IMR-90 (cell line): ENCODE measurements around the gene STXBP4. TPM values are rescaled to one million over a fixed set of nuclear protein-coding genes. Genes with fewer than 3 reads are reported as not detected.

Experiments used
- ATAC-seq: fragments of 200-7000 bp; cut with Tn5 transposase; 2 replicates; pipeline ENCODE4 v1.9.1; 2020; ENCODE audit warnings: low read depth, mild to moderate bottlenecking, moderate library complexity
- BruUV-seq: library from RNA; stranded (reverse); fragments of 400-500 nt; replicated peaks from 2 replicates; lab custom pipeline; 2021; lab: Mats Ljungman, UMichigan
- CTCF ChIA-PET: fragments of 300-600 bp; formaldehyde crosslinking; extraction: SDS; loops from one replicate; lab custom pipeline; 2021; ENCODE audit warnings: antibody characterized with exemption; lab: Yijun Ruan, JAX
- POLR2A ChIA-PET: fragments of 300-600 bp; sonication (Branson Sonifier 250); formaldehyde crosslinking; loops from one replicate; lab custom pipeline; 2022; ENCODE audit warnings: antibody characterized with exemption; ENCODE audit not compliant: unreplicated experiment; lab: Charles Lee
- DNase-seq: peaks from one replicate; pipeline ENCODE4 v3.0.0; 2013
- H2AFZ ChIP-seq: replicated peaks from 2 replicates; pipeline ENCODE3; 2013; ENCODE audit warnings: low read length, mild to moderate bottlenecking; ENCODE audit not compliant: poor library complexity
- H2AK5ac ChIP-seq: 2 replicates; pipeline ENCODE4 v1.6.1; 2013; ENCODE audit warnings: low read depth, low read length, inconsistent platforms
- H2AK9ac ChIP-seq: replicated peaks from 2 replicates; pipeline ENCODE3; 2013; ENCODE audit warnings: mild to moderate bottlenecking, low read depth, low read length, moderate library complexity; ENCODE audit not compliant: poor library complexity
- H2BK120ac ChIP-seq: 2 replicates; pipeline ENCODE4 v1.6.1; 2013; ENCODE audit warnings: low read depth, low read length, inconsistent platforms
- H2BK15ac ChIP-seq: 3 replicates; pipeline ENCODE4 v1.6.1; 2013; ENCODE audit warnings: low read depth, low read length, inconsistent platforms
- H2BK20ac ChIP-seq: 2 replicates; pipeline ENCODE4 v1.6.1; 2013; ENCODE audit warnings: low read depth, mild to moderate bottlenecking, inconsistent platforms, low read length, moderate library complexity
- H2BK5ac ChIP-seq: 2 replicates; pipeline ENCODE4 v1.6.1; 2013; ENCODE audit warnings: mild to moderate bottlenecking, low read depth, low read length, inconsistent platforms; ENCODE audit not compliant: poor library complexity, severe bottlenecking
- H3K14ac ChIP-seq: replicated peaks from 2 replicates; pipeline ENCODE4 v1.6.1; 2013; ENCODE audit warnings: low read depth, low read length, inconsistent platforms
- H3K18ac ChIP-seq: 2 replicates; pipeline ENCODE4 v1.6.1; 2013; ENCODE audit warnings: low read depth, low read length, control low read depth
- H3K23ac ChIP-seq: 2 replicates; pipeline ENCODE4 v1.6.1; 2013; ENCODE audit warnings: low read depth, low read length, inconsistent platforms
- H3K27ac ChIP-seq: 2 replicates; pipeline ENCODE4 v1.5.1; 2013; ENCODE audit warnings: mild to moderate bottlenecking, control low read depth, low read length; ENCODE audit not compliant: insufficient read depth
- H3K27me3 ChIP-seq: 2 replicates; pipeline ENCODE4 v1.6.1; 2013; ENCODE audit warnings: low read length; ENCODE audit not compliant: control insufficient read depth, insufficient read depth
- H3K36me3 ChIP-seq: 2 replicates; pipeline ENCODE4 v1.6.1; 2013; ENCODE audit warnings: low read length, mixed read lengths; ENCODE audit not compliant: control insufficient read depth, insufficient read depth
- H3K4ac ChIP-seq: 2 replicates; pipeline ENCODE4 v1.6.1; 2013; ENCODE audit warnings: low read depth, low read length, inconsistent platforms
- H3K4me1 ChIP-seq: 2 replicates; pipeline ENCODE4 v1.6.1; 2013; ENCODE audit warnings: low read length, mixed read lengths; ENCODE audit not compliant: control insufficient read depth, insufficient read depth
- H3K4me2 ChIP-seq: 2 replicates; pipeline ENCODE4 v1.6.1; 2013; ENCODE audit warnings: low read depth, mild to moderate bottlenecking, control low read depth, low read length, moderate library complexity
- H3K4me3 ChIP-seq: 2 replicates; pipeline ENCODE4 v1.5.1; 2013; ENCODE audit warnings: low read depth, mild to moderate bottlenecking, control low read depth, low read length, moderate library complexity; ENCODE audit not compliant: insufficient read depth
- H3K56ac ChIP-seq: 2 replicates; pipeline ENCODE4 v1.6.1; 2013; ENCODE audit warnings: low read length, inconsistent platforms; ENCODE audit not compliant: insufficient read depth; ENCODE audit errors: extremely low read depth
- H3K79me1 ChIP-seq, 2 experiments: 2 replicates each; pipeline ENCODE4 v1.6.1; 2013; ENCODE audit warnings: low read length in 2 of 2, inconsistent platforms in 1 of 2, low read depth in 1 of 2
- H3K9ac ChIP-seq: 2 replicates; pipeline ENCODE4 v1.6.1; 2013; ENCODE audit warnings: low read depth, low read length, control low read depth
- H3K9me1 ChIP-seq: 2 replicates; pipeline ENCODE4 v1.6.1; 2013; ENCODE audit warnings: low read length, inconsistent platforms; ENCODE audit not compliant: insufficient read depth
- H3K9me3 ChIP-seq: 2 replicates; pipeline ENCODE4 v1.6.1; 2013; ENCODE audit warnings: low read length; ENCODE audit not compliant: control insufficient read depth, insufficient read depth
- H4K20me1 ChIP-seq: 2 replicates; pipeline ENCODE4 v1.6.1; 2013; ENCODE audit warnings: low read length, inconsistent platforms; ENCODE audit not compliant: insufficient read depth
- H4K5ac ChIP-seq: 2 replicates; pipeline ENCODE4 v1.6.1; 2013; ENCODE audit warnings: mild to moderate bottlenecking, low read depth, low read length, control low read depth
- H4K8ac ChIP-seq, 2 experiments: 2 replicates each; pipeline ENCODE4 v1.6.1; 2013; ENCODE audit warnings: low read depth in 2 of 2, low read length in 2 of 2, control low read depth in 1 of 2, inconsistent platforms in 1 of 2
- H4K91ac ChIP-seq: 2 replicates; pipeline ENCODE4 v1.6.1; 2013; ENCODE audit warnings: low read depth, low read length, inconsistent platforms; ENCODE audit not compliant: insufficient read depth
- CEBPB ChIP-seq: IDR thresholded peaks from 2 replicates; pipeline ENCODE4 v1.6.1; 2012; ENCODE audit warnings: low read depth, low read length, improper control_type of control experiment
- NFE2L2 ChIP-seq: fragments of 150-350 bp; IDR thresholded peaks from 2 replicates; pipeline ENCODE4 v1.6.1; 2016; ENCODE audit warnings: low read depth, mild to moderate bottlenecking, low read length
- RFX5 ChIP-seq: IDR thresholded peaks from 2 replicates; pipeline ENCODE4 v1.8.0; 2012; ENCODE audit warnings: low read depth, mild to moderate bottlenecking, low read length, moderate library complexity
- SMC3 ChIP-seq: fragments of 150-350 bp; IDR thresholded peaks from 2 replicates; pipeline ENCODE4 v1.6.1; 2016; ENCODE audit warnings: low read depth, mild to moderate bottlenecking, antibody characterized with exemption, low read length, moderate library complexity
- USF2 ChIP-seq: fragments of 150-350 bp; IDR thresholded peaks from 2 replicates; pipeline ENCODE4 v1.6.1; 2017; ENCODE audit warnings: mild to moderate bottlenecking, antibody characterized with exemption, low read length, low read depth
- WGBS, 2 experiments: methylation state at CpG; one replicate each; pipeline versions ENCODE4 v1.1.5 to v1.1.7; 2013; ENCODE audit warnings: missing lambda C conversion rate in 2 of 2; ENCODE audit not compliant: insufficient read length in 1 of 2; ENCODE audit errors: extremely low coverage in 2 of 2; 5-methylcytosine and 5-hydroxymethylcytosine counted together
- dilution Hi-C: fragments of 300-500 bp; cut with HindIII; formaldehyde crosslinking; loops from one replicate; pipeline ENCODE4 v1.14.3; 2018; ENCODE audit warnings: low sequenced_read_pairs; ENCODE audit not compliant: unreplicated experiment
- in situ Hi-C: fragments of 300-500 bp; cut with MboI; formaldehyde crosslinking; loops from 3 replicates; pipeline ENCODE4 v1.14.3; 2019; ENCODE audit warnings: low sequenced_read_pairs, inconsistent platforms, mixed read lengths
- intact Hi-C: fragments of 100-400 bp; cut with micrococcal nuclease; formaldehyde crosslinking; loops from 2 replicates; pipeline ENCODE4 v1.10.0; 2022
- polyA plus RNA-seq, 3 experiments: library from polyadenylated mRNA; depleted of rRNA; stranded (reverse); fragments of >200 nt; gene quantifications; 2 replicates each; pipeline ENCODE4 v1.2.3, GENCODE V29; 2012; ENCODE audit warnings: low replicate concordance in 1 of 3
- total RNA-seq: library from RNA; depleted of rRNA; stranded (reverse); fragments of >200 nt; gene quantifications from 2 replicates; pipeline ENCODE4 v1.2.3, GENCODE V29; 2012

Gene STXBP4
- total and polyA plus RNA-seq, 2 of the 4 experiments (the other 2 are of a cell fraction), result 4.1 to 20.4 TPM

DNA sequence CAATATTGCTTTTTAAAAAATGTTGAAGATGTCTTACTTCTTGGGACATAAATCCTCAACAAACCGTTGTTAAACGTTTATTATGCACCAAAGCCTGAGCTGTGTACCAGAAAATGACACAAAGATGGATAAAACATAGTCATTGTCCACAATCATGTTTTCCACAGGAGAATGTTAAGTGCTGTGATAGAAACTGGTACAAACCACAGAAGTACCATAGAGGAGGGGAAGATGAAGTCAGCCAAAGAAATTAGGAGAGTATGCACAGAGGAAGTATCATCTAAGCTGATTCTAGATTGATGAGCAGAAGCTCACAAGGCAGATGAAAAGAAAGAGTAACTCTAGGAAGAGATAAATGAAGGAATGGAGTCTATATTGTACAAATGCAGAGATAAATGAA is 153.5 kb downstream of the STXBP4 start:
- no peak for DNase-seq
- in situ Hi-C loops (loop anchor here (10.0 kb wide), 1 partner anchor 57 kb away; no protein-coding TSS in a partner anchor), dilution Hi-C loops (no loop called here), intact Hi-C loops (no loop called here)
- Histone ChIP-seq H4K20me1 (no peaks in the 10 kb centered on the region), H3K23ac (no peak overlapping the region), H3K56ac (no peak overlapping the region), H3K27me3 (no peaks in the 10 kb centered on the region), H3K14ac (no peak overlapping the region), H3K18ac (no peak overlapping the region), H4K8ac (no peak overlapping the region), H4K91ac (no peak overlapping the region), H3K4me3 (no peak overlapping the region), H2AK9ac (no peak overlapping the region), H3K27ac (no peak overlapping the region), H2BK15ac (no peak overlapping the region), H2BK5ac (no peak overlapping the region), H2BK120ac (no peak overlapping the region), H3K9ac (no peak overlapping the region), H3K4me1 (no peaks in the 10 kb centered on the region), H2AK5ac (no peak overlapping the region), H4K5ac (no peak overlapping the region), H3K4me2 (no peak overlapping the region), H2BK20ac (no peak overlapping the region), H3K4ac (no peak overlapping the region), H3K79me1 (no peaks in the 10 kb centered on the region), H3K36me3 (no peaks in the 10 kb centered on the region), H3K9me3 (no peaks in the 10 kb centered on the region), H2AFZ (no peak overlapping the region), H3K9me1 (no peaks in the 10 kb centered on the region)
- ATAC-seq, result no peak
- BruUV-seq, result no TSS peak
- TF ChIP-seq RFX5 (no peak), CEBPB (no peak), SMC3 (no peak), USF2 (no peak), NFE2L2 (no peak)
- CTCF ChIA-PET, result no interaction called here
- WGBS, 2 experiments, result no CpG with 5 or more reads among the region's 2 CpGs
- POLR2A ChIA-PET, result no interaction called here
